SU-DHL-6 (cell line): ENCODE data around the gene CDCA3.

Experiments
- H2AFZ ChIP-seq: fragments of 200-600 bp; sonication (generic); 2 replicates; pipeline ENCODE4 v1.6.1; 2014; ENCODE audit warnings: low read depth, mild to moderate bottlenecking, moderate library complexity, mixed read lengths, antibody characterized with exemption, low read length; ENCODE audit not compliant: severe bottlenecking
- H3F3A ChIP-seq: fragments of 200-600 bp; shearing (Covaris generic); 2 replicates; pipeline ENCODE4 v1.6.0; 2016; ENCODE audit warnings: antibody characterized with exemption, mild to moderate bottlenecking; ENCODE audit not compliant: insufficient read depth
- H3K27ac ChIP-seq: fragments of 200-600 bp; sonication (generic); 2 replicates; pipeline ENCODE4 v1.5.1; 2016; ENCODE audit warnings: low read depth, mild to moderate bottlenecking, low read length, moderate library complexity, mixed read lengths
- H3K27me3 ChIP-seq: fragments of 200-600 bp; sonication (generic), shearing (Covaris generic); 2 replicates; pipeline ENCODE4 v1.6.0; 2014; ENCODE audit warnings: mild to moderate bottlenecking, low read length
- H3K36me3 ChIP-seq: fragments of 200-600 bp; sonication (generic); 2 replicates; pipeline ENCODE4 v1.6.1; 2014; ENCODE audit warnings: mild to moderate bottlenecking, low read length, mixed read lengths
- H3K4me2 ChIP-seq: fragments of 300-600, 200-600 bp; shearing (Covaris generic), sonication (generic); 2 replicates; pipeline ENCODE4 v1.6.0; 2014; ENCODE audit warnings: low read length, low read depth, mild to moderate bottlenecking; ENCODE audit not compliant: poor library complexity, severe bottlenecking
- H3K4me3 ChIP-seq: fragments of 200-600 bp; sonication (generic); 2 replicates; pipeline ENCODE4 v1.5.1; 2014; ENCODE audit warnings: antibody characterized with exemption, low read length, mild to moderate bottlenecking, mixed read lengths; ENCODE audit not compliant: insufficient read depth, poor library complexity, severe bottlenecking
- H3K79me2 ChIP-seq: fragments of 200-600 bp; sonication (generic); 2 replicates; pipeline ENCODE4 v1.6.1; 2014; ENCODE audit warnings: mild to moderate bottlenecking, low read length, moderate library complexity; ENCODE audit not compliant: insufficient read depth
- H3K9ac ChIP-seq: fragments of 200-600 bp; sonication (generic); 2 replicates; pipeline ENCODE4 v1.7.0; 2014; ENCODE audit warnings: mild to moderate bottlenecking, low read length
- H3K9me2 ChIP-seq: fragments of 200-600 bp; sonication (generic); replicated peaks from 2 replicates; pipeline ENCODE4 v1.6.1; 2014; ENCODE audit warnings: low read length; ENCODE audit not compliant: insufficient read depth
- H3K9me3 ChIP-seq: fragments of 200-600 bp; sonication (generic); 2 replicates; pipeline ENCODE4 v1.6.1; 2014; ENCODE audit warnings: low read length, mixed read lengths; ENCODE audit not compliant: insufficient read depth
- H4K20me1 ChIP-seq: fragments of 200-600 bp; sonication (generic); 2 replicates; pipeline ENCODE4 v1.6.1; 2014; ENCODE audit warnings: low read depth, mild to moderate bottlenecking, antibody characterized with exemption, low read length, moderate library complexity, mixed read lengths
- CTCF ChIP-seq: fragments of 200-600 bp; sonication (generic); IDR thresholded peaks from one replicate; pipeline ENCODE4 v1.5.1; 2017; ENCODE audit warnings: antibody characterized with exemption, mild to moderate bottlenecking, low read length, moderate library complexity; ENCODE audit not compliant: insufficient read depth, poor library complexity, severe bottlenecking
- EZH2phosphoT487 ChIP-seq: fragments of 200-600 bp; sonication (generic), shearing (Covaris generic); conservative IDR thresholded peaks from 2 replicates; pipeline ENCODE4 v1.6.1; 2018; ENCODE audit warnings: mild to moderate bottlenecking, antibody characterized with exemption, low read length, moderate library complexity, mixed read lengths

Gene CDCA3

GRCh38 chr12:6863586-6864321, 12.7 kb upstream of the CDCA3 start:
- Histone ChIP-seq H3K9ac (no peak overlapping the region), H3K79me2 (peaks cover 14% of the 10 kb centered on the region)

GRCh38 chr12:6863033-6863432, 11.9 kb upstream of the CDCA3 start:
- H3K27ac ChIP-seq, result no peak overlapping the region
- H3K27me3 ChIP-seq, result no peaks in the 10 kb centered on the region
- H4K20me1 ChIP-seq, result no peaks in the 10 kb centered on the region; the same call in 1 of the 2 replicates
- no peak overlapping the region for H2AFZ ChIP-seq
- H3K9ac ChIP-seq, result no peak overlapping the region
- peaks cover 6% of the 10 kb centered on the region for H3K79me2 ChIP-seq
- no peaks in the 10 kb centered on the region for H3K9me3 ChIP-seq
- no peaks in the 10 kb centered on the region for H3K9me2 ChIP-seq
- no peaks in the 10 kb centered on the region for H3K36me3 ChIP-seq
- H3F3A ChIP-seq, result no peaks in the 10 kb centered on the region
- TF ChIP-seq EZH2phosphoT487 (no peak), CTCF (no peak)
- no peak overlapping the region for H3K4me3 ChIP-seq
- no peak overlapping the region for H3K4me2 ChIP-seq

More at GRCh38 chr12:6863586-6864321, 12.7 kb upstream of the CDCA3 start:
- H3K9me3 ChIP-seq, result no peaks in the 10 kb centered on the region
- H3K36me3 ChIP-seq, result no peaks in the 10 kb centered on the region; the same call in 1 of the 2 replicates
- H3K4me3 ChIP-seq, result no peak overlapping the region
- H3K4me2 ChIP-seq, result no peak overlapping the region
- TF ChIP-seq CTCF (no peak), EZH2phosphoT487 (no peak)
- no peak overlapping the region for H3K27ac ChIP-seq
- H3K27me3 ChIP-seq, result no peaks in the 10 kb centered on the region
- H3F3A ChIP-seq, result peaks cover 6% of the 10 kb centered on the region; the same call in 1 of the 2 replicates
- H2AFZ ChIP-seq, result no peak overlapping the region
- H4K20me1 ChIP-seq, result no peaks in the 10 kb centered on the region; the same call in 1 of the 2 replicates
- H3K9me2 ChIP-seq, result no peaks in the 10 kb centered on the region

- Histone ChIP-seq H3F3A (no peaks in the 10 kb centered on the region), H2AFZ (no peak overlapping the region), H3K27me3 (no peaks in the 10 kb centered on the region), H3K9me3 (no peaks in the 10 kb centered on the region), H3K4me2 (no peak overlapping the region), H3K27ac (no peak overlapping the region), H4K20me1 (no peaks in the 10 kb centered on the region), H3K79me2 (no peaks in the 10 kb centered on the region), H3K4me3 (no peak overlapping the region), H3K36me3 (0 out of 2 replicates have a peak, but pooled peaks cover 5% of the 10 kb centered on the region), H3K9ac (no peak overlapping the region), H3K9me2 (no peaks in the 10 kb centered on the region)
- no peak for TF ChIP-seq EZH2phosphoT487
- no peak for TF ChIP-seq CTCF
These were observed 10.3 kb upstream of the CDCA3 start for GRCh38 chr12:6861391-6861790.
